ENCODE data around the gene TUBB4A.

Gene TUBB4A

DNA sequence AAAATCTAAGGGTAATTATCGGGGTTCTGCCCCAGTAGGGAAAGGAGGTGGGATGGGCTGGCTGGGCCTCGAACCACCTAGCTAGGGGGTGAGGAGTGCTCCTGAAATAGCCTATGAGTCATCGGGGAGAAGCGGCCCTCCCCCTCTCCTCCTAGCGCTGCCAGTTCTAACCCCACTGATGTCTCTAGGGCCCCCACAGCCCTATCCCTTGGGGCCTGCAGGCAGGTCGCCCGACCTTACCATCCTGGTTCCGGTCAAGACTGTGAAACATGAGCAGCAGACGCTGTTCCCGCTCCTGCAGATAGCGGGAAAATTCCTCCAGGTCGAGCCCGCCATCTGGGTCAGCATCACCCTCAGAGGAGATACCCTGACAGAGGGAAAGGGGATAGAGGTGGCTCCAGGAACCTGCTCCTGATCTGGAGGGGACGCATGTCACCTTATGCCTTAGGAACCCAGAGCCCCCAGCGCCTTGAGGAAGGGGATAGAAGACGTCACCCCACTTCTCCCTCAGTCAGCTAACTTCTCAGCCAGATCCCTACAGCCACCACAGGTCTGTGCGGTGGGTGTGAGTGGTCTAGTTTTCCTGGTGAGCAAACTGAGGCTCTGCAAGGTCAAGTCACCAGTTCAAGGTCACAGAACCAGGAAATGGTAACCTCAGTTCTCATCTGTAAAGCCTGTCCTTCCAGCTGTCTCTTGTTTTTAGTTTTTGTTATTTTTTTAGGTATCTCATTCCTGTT lies 44.0 kb downstream of the TUBB4A start:
- Mint-ChIP-seq H3K27me3 (ENCODE audit: low read depth) (peaks cover 23% of the 10 kb centered on the region), H3K27ac (peak overlapping the region in 1 of 3 experiments; percentile 81)

DNA sequence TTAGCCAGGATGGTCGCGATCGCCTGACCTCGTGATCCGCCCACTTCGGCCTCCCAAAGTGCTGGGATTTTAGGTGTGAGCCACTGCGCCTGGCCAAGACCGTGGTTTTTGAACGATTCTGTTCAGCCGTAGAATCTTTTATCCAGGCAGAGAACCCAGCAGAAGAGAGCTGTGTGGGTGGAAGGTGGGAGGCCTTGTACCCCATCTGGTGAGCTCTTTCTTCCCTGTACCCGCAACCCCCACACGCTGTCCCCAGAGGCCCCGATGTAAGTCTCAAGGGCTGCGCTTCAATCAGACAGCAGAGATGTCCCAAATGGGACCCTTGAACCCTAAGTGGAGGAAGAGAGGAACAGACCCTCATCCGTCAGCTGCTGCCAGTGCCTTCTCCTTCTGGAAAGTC lies 46.2 kb downstream of the TUBB4A start:
- H3K9me3 Mint-ChIP-seq, result peaks cover 20% of the 10 kb centered on the region
- TF ChIP-seq, protein P1, sequence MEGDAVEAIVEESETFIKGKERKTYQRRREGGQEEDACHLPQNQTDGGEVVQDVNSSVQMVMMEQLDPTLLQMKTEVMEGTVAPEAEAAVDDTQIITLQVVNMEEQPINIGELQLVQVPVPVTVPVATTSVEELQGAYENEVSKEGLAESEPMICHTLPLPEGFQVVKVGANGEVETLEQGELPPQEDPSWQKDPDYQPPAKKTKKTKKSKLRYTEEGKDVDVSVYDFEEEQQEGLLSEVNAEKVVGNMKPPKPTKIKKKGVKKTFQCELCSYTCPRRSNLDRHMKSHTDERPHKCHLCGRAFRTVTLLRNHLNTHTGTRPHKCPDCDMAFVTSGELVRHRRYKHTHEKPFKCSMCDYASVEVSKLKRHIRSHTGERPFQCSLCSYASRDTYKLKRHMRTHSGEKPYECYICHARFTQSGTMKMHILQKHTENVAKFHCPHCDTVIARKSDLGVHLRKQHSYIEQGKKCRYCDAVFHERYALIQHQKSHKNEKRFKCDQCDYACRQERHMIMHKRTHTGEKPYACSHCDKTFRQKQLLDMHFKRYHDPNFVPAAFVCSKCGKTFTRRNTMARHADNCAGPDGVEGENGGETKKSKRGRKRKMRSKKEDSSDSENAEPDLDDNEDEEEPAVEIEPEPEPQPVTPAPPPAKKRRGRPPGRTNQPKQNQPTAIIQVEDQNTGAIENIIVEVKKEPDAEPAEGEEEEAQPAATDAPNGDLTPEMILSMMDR (IDR thresholded peaks at IDR 0.05; ENCODE audit: unreplicated experiment in 3 of 3), result no peak
- peaks cover 12% of the 10 kb centered on the region for H3K4me1 Mint-ChIP-seq
- no peak overlapping the region for H3K27ac Mint-ChIP-seq
- H3K4me3 Mint-ChIP-seq, result peak overlapping the region in 1 of 3 experiments; percentile 34
- peaks cover 74% of the 10 kb centered on the region for H3K36me3 Mint-ChIP-seq (ENCODE audit: low read depth)
- H3K27me3 Mint-ChIP-seq (ENCODE audit: low read depth), result peaks cover 9% of the 10 kb centered on the region

More for the DNA sequence above, 44.0 kb downstream of the TUBB4A start:
- peaks cover 55% of the 10 kb centered on the region for H3K36me3 Mint-ChIP-seq (ENCODE audit: low read depth)
- TF ChIP-seq, protein P1 (IDR thresholded peaks at IDR 0.05; ENCODE audit: unreplicated experiment in 3 of 3), result no peak
- peaks cover 12% of the 10 kb centered on the region for H3K4me1 Mint-ChIP-seq
- peak overlapping the region; percentile 91 to 98 (median 92) for H3K4me3 Mint-ChIP-seq
- H3K9me3 Mint-ChIP-seq, result peaks cover 16% of the 10 kb centered on the region

DNA sequence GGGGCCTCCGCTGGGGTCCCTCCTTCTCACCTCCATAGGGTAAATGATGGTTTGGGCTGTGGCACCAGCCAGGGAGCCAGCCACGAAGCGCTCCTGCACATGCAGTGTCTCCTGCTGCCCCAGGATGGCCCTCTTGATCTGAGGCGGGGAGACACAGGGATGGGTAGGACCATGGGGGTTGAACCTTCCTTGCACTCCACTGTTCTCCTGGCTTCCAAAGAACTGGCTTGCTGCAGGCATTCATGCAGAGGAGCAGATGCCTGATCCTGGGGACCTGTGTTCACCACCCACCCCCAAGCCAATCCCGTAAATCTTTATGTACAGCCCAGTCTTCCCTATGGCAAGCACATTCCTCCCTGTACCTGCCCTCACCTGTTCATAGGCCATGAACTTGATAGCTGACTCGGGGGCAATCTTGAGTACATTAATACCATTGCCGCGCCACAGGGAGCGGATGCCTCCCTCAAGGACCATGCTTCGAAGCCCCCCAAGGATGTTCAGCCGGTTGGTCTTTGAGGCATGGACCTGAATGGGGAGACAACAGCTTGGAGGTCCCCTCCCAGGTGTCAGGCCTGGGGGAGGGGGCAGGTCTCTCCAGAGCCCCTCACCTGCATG lies 48.1 kb downstream of the TUBB4A start:
- peaks cover 20% of the 10 kb centered on the region for H3K9me3 Mint-ChIP-seq
- H3K27me3 Mint-ChIP-seq (ENCODE audit: low read depth), result no peaks in the 10 kb centered on the region
- TF ChIP-seq, protein P1 (IDR thresholded peaks at IDR 0.05; ENCODE audit: unreplicated experiment in 3 of 3), result no peak
- no peak overlapping the region for H3K4me3 Mint-ChIP-seq
- H3K27ac Mint-ChIP-seq, result no peak overlapping the region
- peaks cover 78% of the 10 kb centered on the region for H3K36me3 Mint-ChIP-seq (ENCODE audit: low read depth)
- H3K4me1 Mint-ChIP-seq, result peaks cover 6% of the 10 kb centered on the region

DNA sequence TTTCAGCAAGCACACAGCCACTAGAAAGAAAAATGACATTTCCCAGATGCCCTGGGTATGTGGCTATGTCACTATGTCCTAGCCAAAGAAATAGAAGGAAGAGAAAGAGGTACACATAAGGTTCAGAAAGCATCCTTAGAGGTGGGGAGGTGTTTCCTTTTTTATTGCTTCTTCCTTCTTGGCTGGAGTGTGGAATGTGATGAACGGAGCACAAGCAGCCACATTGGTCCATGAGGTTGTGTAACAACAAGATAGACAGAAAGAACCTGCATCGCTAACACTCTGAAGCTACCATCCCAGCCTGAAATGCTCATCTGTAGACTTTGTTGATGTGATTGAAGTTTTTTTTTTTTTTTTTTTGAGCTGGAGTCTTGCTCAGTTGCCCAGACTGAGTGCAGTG lies 49.2 kb downstream of the TUBB4A start:
- Mint-ChIP-seq H3K9me3 (peaks cover 20% of the 10 kb centered on the region), H3K27me3 (ENCODE audit: low read depth) (no peaks in the 10 kb centered on the region), H3K27ac (no peak overlapping the region), H3K4me1 (no peaks in the 10 kb centered on the region), H3K4me3 (no peak overlapping the region), H3K36me3 (ENCODE audit: low read depth) (peaks cover 73% of the 10 kb centered on the region)
- TF ChIP-seq, protein P1 (IDR thresholded peaks at IDR 0.05; ENCODE audit: unreplicated experiment in 3 of 3), result no peak

DNA sequence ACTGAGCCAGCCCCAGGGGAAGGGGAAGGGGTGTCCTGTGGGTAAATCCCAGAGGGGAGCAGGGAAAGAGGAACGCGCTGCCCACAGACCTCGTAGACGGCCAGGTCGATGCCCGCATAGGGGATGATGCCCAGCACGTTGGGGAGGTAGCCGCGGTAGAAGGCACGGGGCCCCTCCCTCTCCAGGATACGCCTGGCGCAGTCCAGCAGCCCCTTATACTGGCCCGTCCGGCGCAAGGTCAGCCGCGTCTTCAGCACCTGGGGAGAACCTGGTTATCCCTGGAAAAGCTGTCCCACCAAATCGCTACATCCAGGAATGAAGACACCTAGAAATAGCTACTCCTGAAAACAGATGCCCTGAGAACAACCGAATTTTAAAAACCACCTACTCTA lies 49.9 kb downstream of the TUBB4A start:
- H3K4me3 Mint-ChIP-seq, result no peak overlapping the region
- H3K4me1 Mint-ChIP-seq, result no peaks in the 10 kb centered on the region
- H3K9me3 Mint-ChIP-seq, result peaks cover 20% of the 10 kb centered on the region
- TF ChIP-seq, protein P1 (IDR thresholded peaks at IDR 0.05; ENCODE audit: unreplicated experiment in 3 of 3), result no peak
- no peak overlapping the region for H3K27ac Mint-ChIP-seq
- H3K27me3 Mint-ChIP-seq (ENCODE audit: low read depth), result no peaks in the 10 kb centered on the region
- H3K36me3 Mint-ChIP-seq (ENCODE audit: low read depth), result peaks cover 68% of the 10 kb centered on the region
